AG04449 (cell line): ENCODE measurements around the gene CADPS2.

Experiments
- CTCF ChIA-PET: fragments of 350-600 bp; formaldehyde crosslinking; extraction: SDS; loops from one replicate; lab custom pipeline; 2021; ENCODE audit warnings: antibody characterized with exemption; lab: Yijun Ruan, JAX
- POLR2A ChIA-PET: fragments of 400-600, 350-600 bp; formaldehyde crosslinking; extraction: SDS; loops from one replicate; lab custom pipeline; 2020; ENCODE audit warnings: antibody characterized with exemption, inconsistent platforms; lab: Yijun Ruan, JAX
- DNase-seq: peaks from one replicate; pipeline ENCODE4 v3.0.0-alpha.2; 2010; ENCODE audit warnings: low read depth, low spot score
- H3K4me3 ChIP-seq: 2 replicates; pipeline ENCODE4 v1.5.1; 2011; ENCODE audit warnings: low read depth, mild to moderate bottlenecking, control low read depth, low read length
- TF ChIP-seq, protein P1 (sequence below): IDR thresholded peaks from one replicate; pipeline ENCODE4 v1.5.1; 2011; ENCODE audit warnings: mild to moderate bottlenecking, moderate library complexity, low read length, control low read depth, inconsistent platforms; ENCODE audit not compliant: insufficient read depth; ENCODE audit errors: missing control alignments

Gene CADPS2

DNA sequence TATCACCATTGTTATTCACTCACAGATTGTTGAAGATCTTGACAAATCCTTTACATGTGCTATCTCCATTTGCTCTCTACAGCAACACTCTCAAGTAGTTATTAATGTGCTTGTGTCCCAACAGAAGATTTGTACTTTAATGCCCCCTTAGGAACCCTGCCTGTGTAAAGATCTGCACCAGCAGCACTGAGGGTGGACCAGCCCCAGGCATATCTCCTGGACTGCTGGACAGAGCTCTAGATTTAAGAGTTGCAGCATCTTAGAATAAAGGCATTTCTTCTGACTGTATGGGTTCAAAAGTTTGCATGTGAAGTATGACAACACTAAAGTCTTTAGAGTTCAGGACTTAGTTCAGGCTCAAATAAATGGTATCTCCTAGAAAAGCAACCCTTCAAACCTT is 282.0 kb downstream of the CADPS2 start:
- no peak overlapping the region for H3K4me3 ChIP-seq
- no peak for DNase-seq
- CTCF ChIA-PET = no interaction called here
- POLR2A ChIA-PET = no interaction called here
- TF ChIP-seq, protein P1, sequence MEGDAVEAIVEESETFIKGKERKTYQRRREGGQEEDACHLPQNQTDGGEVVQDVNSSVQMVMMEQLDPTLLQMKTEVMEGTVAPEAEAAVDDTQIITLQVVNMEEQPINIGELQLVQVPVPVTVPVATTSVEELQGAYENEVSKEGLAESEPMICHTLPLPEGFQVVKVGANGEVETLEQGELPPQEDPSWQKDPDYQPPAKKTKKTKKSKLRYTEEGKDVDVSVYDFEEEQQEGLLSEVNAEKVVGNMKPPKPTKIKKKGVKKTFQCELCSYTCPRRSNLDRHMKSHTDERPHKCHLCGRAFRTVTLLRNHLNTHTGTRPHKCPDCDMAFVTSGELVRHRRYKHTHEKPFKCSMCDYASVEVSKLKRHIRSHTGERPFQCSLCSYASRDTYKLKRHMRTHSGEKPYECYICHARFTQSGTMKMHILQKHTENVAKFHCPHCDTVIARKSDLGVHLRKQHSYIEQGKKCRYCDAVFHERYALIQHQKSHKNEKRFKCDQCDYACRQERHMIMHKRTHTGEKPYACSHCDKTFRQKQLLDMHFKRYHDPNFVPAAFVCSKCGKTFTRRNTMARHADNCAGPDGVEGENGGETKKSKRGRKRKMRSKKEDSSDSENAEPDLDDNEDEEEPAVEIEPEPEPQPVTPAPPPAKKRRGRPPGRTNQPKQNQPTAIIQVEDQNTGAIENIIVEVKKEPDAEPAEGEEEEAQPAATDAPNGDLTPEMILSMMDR = no peak

DNA sequence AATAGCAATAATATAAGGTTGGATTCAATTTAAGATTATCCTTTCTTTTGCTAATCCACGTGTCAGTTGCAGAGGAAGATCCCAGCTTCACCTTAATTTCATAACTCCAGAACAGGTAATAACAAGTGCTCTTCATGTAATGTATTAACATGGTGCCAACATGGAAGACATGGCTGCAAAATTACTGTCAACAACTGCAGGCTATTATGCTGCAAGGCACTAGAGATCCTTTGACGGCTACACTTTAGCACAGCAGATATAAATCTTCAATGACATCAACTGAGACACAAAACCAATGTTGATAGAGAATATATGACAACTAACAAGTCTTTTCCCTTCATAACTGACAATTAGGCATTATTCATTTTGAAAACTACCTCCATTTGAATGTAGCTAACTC is 283.5 kb downstream of the CADPS2 start:
- ChIA-PET POLR2A (no interaction called here), CTCF (no interaction called here)
- TF ChIP-seq, protein P1 = no peak
- H3K4me3 ChIP-seq = no peak overlapping the region
- DNase-seq = no peak

DNA sequence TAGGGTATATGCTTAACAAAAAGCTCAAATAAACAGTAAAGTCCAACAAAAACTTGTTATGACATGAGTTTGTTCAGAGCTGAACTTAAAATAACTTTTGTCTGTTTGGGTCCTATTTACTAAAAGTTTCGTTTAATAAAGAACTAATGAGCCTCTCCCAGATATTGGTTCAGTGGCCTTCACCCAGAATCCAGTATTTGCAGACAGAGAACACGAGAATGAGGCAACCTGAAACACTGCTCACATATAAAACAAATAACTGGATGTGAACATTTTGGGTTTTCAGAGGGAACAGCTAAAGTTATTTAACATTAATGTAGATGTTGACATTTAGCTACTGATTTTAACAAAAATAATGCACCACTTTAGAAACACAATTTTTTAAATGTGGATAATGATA is 285.6 kb downstream of the CADPS2 start:
- POLR2A ChIA-PET = no interaction called here
- no peak for DNase-seq
- CTCF ChIA-PET = no interaction called here
- H3K4me3 ChIP-seq = no peak overlapping the region
- TF ChIP-seq, protein P1 = no peak

DNA sequence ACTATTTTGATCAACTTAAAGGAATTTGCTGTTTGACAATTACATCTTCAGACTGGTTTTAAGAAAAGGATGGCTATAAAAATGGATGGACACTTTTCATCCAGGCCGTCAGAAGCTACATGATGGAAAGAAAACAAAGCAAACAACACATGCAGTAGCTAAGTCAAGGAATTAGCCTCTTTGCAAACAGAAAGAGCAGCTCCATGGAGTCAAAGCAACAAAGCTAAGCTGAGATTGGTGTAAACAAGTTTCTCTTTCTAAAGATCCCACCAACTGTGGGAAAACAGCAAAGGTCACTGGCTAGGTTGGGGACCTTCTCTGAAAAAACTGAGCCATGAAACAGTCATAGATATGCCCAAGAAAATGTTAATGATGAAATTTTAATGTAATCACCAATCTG is 286.2 kb downstream of the CADPS2 start:
- no peak overlapping the region for H3K4me3 ChIP-seq
- DNase-seq = no peak
- ChIA-PET POLR2A (no interaction called here), CTCF (no interaction called here)
- TF ChIP-seq, protein P1 = no peak

DNA sequence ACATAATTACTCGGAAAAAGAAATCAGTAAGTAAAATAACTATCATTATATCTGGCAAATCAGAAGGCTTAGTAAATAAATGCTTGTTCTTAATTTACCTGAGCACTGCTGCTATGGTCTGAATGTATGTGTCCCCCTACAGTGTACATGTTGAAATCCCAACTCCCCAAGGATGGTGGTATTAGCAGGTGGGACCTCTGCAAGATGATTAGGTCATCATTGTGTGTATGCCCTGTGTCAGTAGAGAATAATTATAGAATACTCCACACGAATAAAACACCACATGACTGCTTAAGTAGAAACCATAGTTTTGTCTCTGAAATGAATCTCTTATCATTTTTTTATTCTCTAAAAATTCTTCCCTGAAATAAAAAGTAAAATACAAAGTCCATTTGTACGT is 289.0 kb downstream of the CADPS2 start:
- TF ChIP-seq, protein P1 = no peak
- ChIA-PET CTCF (no interaction called here), POLR2A (no interaction called here)
- H3K4me3 ChIP-seq = no peak overlapping the region
- DNase-seq = no peak

DNA sequence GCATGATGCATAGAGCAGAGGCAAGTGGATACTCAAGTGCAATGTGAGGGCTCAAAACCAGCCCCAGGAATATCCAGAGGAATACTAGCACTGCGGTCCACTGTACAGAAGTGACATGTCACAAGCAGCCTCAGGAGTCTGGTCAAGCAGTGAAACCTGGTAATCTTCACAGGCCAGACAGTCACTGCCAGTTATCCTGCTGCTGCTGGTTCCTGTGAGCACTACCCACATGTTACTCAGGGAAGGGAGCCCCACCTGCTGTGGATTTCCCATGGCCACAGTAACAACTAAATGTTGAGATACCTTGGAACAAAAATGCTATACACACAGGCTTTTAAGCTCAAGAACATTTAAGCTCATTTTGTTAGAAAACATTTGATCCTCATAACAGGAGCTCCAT is 290.4 kb downstream of the CADPS2 start:
- ChIA-PET CTCF (no interaction called here), POLR2A (no interaction called here)
- no peak overlapping the region for H3K4me3 ChIP-seq
- DNase-seq = no peak
- TF ChIP-seq, protein P1 = no peak
